GM13977 (cell line): ENCODE data around the gene RNF149.
"Not testable (repeated sequence)": the region's sequence is repeated elsewhere in the genome, so short reads cannot be mapped to it uniquely, and the experiment has no call there.

ENCODE experiments used
- DNase-seq: peaks from one replicate; pipeline ENCODE4 v3.0.0; 2012; ENCODE audit warnings: low spot score
- CTCF ChIP-seq: IDR thresholded peaks from 2 replicates; pipeline ENCODE4 v1.5.1; 2012; ENCODE audit warnings: mild to moderate bottlenecking, control low read depth; ENCODE audit not compliant: insufficient read depth; ENCODE audit errors: extremely low read depth, missing control alignments
- in situ Hi-C: fragments of 300-500 bp; cut with MboI; formaldehyde crosslinking; loops from one replicate; pipeline ENCODE4 v1.12.0; 2022; ENCODE audit warnings: low sequenced_read_pairs, low pct_unique_long_range_greater_than_20kb, mixed read lengths, inconsistent platforms; ENCODE audit not compliant: unreplicated experiment

RNF149 gene

DNA sequence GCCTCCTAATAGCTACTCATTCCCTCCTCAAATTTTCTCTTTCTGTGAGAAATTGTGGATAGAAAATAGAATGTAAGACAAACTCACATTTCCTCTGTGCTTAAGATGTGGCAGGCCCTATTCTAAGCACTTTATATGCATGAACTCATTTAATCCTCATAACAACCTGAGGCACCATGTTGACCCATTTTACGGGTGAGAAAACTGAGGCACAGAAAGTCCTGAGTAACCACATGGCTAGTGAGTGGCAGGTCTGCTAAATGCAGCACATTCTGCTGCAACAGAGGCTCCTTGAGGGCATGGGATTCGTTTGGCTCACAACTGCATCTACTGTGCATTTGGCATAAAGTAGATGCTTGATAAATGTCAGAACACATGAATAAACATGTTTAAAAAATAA is 22.7 kb upstream of the RNF149 start:
- no peak for DNase-seq
- TF ChIP-seq CTCF = no peak
- in situ Hi-C loops = no loop called here

DNA sequence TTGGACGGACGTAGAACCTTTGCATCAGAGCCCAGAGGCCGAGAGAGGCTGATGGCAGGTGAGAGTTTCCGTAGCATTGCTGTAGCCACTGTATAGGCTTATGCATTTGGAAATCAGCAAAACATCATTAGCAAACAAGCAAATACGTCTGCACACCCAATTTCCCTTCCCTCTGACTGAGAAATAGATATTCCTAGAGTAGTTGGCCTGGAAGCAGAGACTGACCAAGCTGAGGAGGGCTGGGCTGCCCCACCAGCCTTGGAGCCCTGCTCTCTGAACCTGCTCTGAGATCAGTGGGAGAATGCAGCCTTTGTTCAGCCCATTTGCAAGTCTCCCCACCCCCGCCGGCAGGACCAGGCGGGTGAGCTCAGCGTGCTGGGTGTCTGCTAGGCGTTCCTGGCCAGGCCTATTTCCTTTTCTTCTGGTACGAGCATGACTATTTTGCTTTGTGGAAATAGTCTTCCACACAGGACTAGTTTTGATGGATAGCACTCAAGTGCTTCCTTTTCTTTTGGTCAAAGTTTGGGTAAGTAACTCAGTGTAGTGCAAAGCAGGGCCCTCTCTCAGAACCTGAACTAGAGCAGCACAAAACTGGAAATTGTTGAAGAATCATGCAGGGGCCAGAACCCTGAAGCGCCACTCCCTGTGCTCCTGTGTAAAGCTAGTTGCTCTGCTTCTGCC is 21.9 kb upstream of the RNF149 start:
- in situ Hi-C loops = no loop called here
- no peak for DNase-seq
- TF ChIP-seq CTCF = no peak

- in situ Hi-C loops = no loop called here
Measured at GRCh38 chr2:101329026-101329425, 20.5 kb upstream of the RNF149 start.

GRCh38 chr2:101328474-101329007 is 20.0 kb upstream of the RNF149 start:
- in situ Hi-C loops = no loop called here
- no peak for TF ChIP-seq CTCF
- no peak for DNase-seq

More at GRCh38 chr2:101329026-101329425, 20.5 kb upstream of the RNF149 start:
- no peak for TF ChIP-seq CTCF
- no peak for DNase-seq

DNA sequence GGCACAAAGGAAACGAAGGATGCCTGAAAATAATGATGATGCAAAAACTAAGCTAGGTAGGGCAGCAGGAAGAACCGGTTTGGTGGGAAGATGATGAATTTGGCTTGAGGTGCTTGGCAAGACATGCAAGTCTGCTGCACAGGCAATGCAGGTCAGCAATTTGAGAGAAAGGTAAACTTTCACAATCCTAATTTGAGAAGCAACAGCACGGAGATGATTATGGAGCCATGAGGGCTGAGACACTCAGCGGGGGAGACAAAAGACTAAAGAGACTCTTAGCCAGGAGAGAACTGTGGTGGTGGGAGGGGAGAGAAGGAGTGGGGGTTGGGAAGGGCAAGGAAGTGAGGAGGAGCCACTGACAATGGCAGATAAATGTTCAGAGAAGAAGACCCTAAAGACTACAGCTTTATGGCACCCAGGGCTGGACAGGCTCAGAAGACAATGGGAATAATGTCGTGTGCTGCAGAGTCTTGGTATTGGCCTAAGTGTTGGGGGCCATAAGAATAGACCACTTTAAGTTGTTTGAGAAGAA is 19.4 kb upstream of the RNF149 start:
- DNase-seq = no peak
- in situ Hi-C loops = no loop called here

GRCh38 chr2:101325425-101325824 is 16.9 kb upstream of the RNF149 start:
- in situ Hi-C loops = no loop called here
- no peak for DNase-seq
- TF ChIP-seq CTCF = no peak

More for the DNA sequence above, 19.4 kb upstream of the RNF149 start:
- no peak for TF ChIP-seq CTCF

- in situ Hi-C loops, DNase-seq: not testable (repeated sequence)
Measured at GRCh38 chr2:101316568-101316967, 8.1 kb upstream of the RNF149 start.
